NCI-H146 treated with DMSO at 0.1 percent for 48 hours (cell line): ENCODE data around the gene ATP10B.

Source experiments
- DNase-seq: peaks from one replicate; lab custom pipeline; 2025; ENCODE audit not compliant: unreplicated experiment; lab: John Stamatoyannopoulos, UW

ATP10B gene

GRCh38 chr5:160694896-160695295 lies 157.1 kb downstream of the ATP10B start:
- no peak for DNase-seq

GRCh38 chr5:160693831-160694465 lies 158.1 kb downstream of the ATP10B start:
- DNase-seq = no peak

- no peak for DNase-seq
Observed at GRCh38 chr5:160692271-160692670, 159.7 kb downstream of the ATP10B start.

GRCh38 chr5:160685695-160686094 lies 166.3 kb downstream of the ATP10B start:
- DNase-seq = no peak

- DNase-seq = peak; percentile 26
Observed at GRCh38 chr5:160685219-160685618, 166.8 kb downstream of the ATP10B start.

- no peak for DNase-seq
Observed at GRCh38 chr5:160679567-160680309, 172.3 kb downstream of the ATP10B start.

GRCh38 chr5:160675988-160676387 lies 176.0 kb downstream of the ATP10B start:
- no peak for DNase-seq

- DNase-seq = no peak
Observed at GRCh38 chr5:160674901-160675300, 177.1 kb downstream of the ATP10B start.

GRCh38 chr5:160672521-160672920 lies 179.5 kb downstream of the ATP10B start:
- DNase-seq = no peak

GRCh38 chr5:160668356-160668755 lies 183.7 kb downstream of the ATP10B start:
- DNase-seq = no peak

GRCh38 chr5:160667160-160667559 lies 184.9 kb downstream of the ATP10B start:
- no peak for DNase-seq

GRCh38 chr5:160665460-160665859 lies 186.6 kb downstream of the ATP10B start:
- DNase-seq = no peak

GRCh38 chr5:160660132-160660531 lies 191.9 kb downstream of the ATP10B start:
- no peak for DNase-seq

- DNase-seq = no peak
Observed at GRCh38 chr5:160657622-160658458, 194.2 kb downstream of the ATP10B start.

- DNase-seq = no peak
Observed at GRCh38 chr5:160657068-160657507, 194.9 kb downstream of the ATP10B start.

- DNase-seq = no peak
Observed at GRCh38 chr5:160655717-160656116, 196.3 kb downstream of the ATP10B start.

GRCh38 chr5:160651692-160652645 lies 200.0 kb downstream of the ATP10B start:
- peak; percentile 77 for DNase-seq

- no peak for DNase-seq
Observed at GRCh38 chr5:160649304-160649703, 202.7 kb downstream of the ATP10B start.

GRCh38 chr5:160646033-160646432 lies 206.0 kb downstream of the ATP10B start:
- DNase-seq = no peak

- DNase-seq = no peak
Observed at GRCh38 chr5:160643616-160644240, 208.3 kb downstream of the ATP10B start.
